Astrocyte (in vitro differentiated cells and primary cell): ENCODE measurements around the gene IFI27L1.

Experiments
- EZH2 ChIP-seq: IDR thresholded peaks from 2 replicates; pipeline ENCODE4 v1.6.1; 2012; ENCODE audit warnings: mild to moderate bottlenecking, low read length, inconsistent platforms; ENCODE audit not compliant: insufficient read depth
- TF ChIP-seq, protein P1 (sequence below): IDR thresholded peaks from 2 replicates; pipeline ENCODE4 v1.5.1; 2011; ENCODE audit warnings: low read depth, mild to moderate bottlenecking, inconsistent platforms, low read length, moderate library complexity; ENCODE audit not compliant: insufficient read depth

DNA sequence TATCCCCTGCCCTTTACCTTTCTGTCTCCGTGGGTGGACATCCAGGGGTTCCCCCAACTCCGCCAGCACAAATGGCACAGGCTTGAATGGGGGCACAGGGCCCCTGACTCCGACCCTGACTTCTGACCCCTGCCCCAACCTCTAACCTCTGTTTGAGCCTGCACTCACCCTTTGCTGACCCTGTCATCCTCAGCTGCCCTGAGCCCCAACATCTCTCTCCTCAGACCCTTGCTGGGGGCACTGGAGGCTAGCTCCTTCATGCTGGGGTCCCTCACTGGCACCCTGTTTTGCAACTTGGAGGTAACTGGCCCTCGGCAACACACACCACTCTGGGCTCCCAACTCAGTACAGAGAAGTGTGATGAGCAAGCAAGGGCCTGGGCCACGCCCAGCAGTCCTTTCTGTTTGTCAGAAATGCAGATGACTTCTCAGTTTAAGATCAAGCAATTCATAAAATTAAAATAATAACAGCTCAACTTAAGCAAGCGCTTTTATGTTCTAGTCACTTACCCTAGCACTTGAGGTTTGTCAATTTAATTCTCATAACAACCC lies 31.5 kb downstream of the IFI27L1 start:
- TF ChIP-seq, protein P1, sequence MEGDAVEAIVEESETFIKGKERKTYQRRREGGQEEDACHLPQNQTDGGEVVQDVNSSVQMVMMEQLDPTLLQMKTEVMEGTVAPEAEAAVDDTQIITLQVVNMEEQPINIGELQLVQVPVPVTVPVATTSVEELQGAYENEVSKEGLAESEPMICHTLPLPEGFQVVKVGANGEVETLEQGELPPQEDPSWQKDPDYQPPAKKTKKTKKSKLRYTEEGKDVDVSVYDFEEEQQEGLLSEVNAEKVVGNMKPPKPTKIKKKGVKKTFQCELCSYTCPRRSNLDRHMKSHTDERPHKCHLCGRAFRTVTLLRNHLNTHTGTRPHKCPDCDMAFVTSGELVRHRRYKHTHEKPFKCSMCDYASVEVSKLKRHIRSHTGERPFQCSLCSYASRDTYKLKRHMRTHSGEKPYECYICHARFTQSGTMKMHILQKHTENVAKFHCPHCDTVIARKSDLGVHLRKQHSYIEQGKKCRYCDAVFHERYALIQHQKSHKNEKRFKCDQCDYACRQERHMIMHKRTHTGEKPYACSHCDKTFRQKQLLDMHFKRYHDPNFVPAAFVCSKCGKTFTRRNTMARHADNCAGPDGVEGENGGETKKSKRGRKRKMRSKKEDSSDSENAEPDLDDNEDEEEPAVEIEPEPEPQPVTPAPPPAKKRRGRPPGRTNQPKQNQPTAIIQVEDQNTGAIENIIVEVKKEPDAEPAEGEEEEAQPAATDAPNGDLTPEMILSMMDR = no peak
- no peak for TF ChIP-seq EZH2
